ENCODE measurements around the gene MCTP2. TPM values are rescaled to one million over a fixed set of nuclear protein-coding genes. Genes with fewer than 3 reads are reported as not detected.
"Not testable (repeated sequence)": the region's sequence is repeated elsewhere in the genome, so short reads cannot be mapped to it uniquely, and the experiment has no call there.

Gene MCTP2
- total RNA-seq, 1 experiment from 2014 or later, result not detected

DNA sequence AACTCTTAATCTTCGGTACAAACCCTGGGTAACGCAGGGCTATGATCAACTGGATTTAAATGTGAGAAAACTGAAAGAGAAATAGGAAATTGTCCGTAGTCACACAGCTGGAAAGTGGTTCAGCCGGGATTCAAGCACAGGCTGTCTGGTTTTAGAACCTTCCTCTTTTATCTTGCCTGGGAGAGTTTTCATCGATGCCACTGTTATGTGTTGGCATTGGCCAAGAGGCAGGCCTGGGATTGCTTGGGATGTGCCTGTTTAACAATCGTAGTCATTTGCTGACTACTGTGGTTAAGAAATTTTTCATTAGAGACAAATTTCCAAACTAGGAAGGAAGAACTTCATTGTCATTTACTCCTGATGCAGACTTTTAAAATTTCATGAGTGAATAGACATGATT lies 4.3 kb downstream of the MCTP2 start:
- no peak for DNase-seq (ENCODE audit: low spot score)

- DNase-seq (ENCODE audit: low spot score), result no peak
Observed at GRCh38 chr15:94236608-94237007, 5.2 kb downstream of the MCTP2 start.

DNA sequence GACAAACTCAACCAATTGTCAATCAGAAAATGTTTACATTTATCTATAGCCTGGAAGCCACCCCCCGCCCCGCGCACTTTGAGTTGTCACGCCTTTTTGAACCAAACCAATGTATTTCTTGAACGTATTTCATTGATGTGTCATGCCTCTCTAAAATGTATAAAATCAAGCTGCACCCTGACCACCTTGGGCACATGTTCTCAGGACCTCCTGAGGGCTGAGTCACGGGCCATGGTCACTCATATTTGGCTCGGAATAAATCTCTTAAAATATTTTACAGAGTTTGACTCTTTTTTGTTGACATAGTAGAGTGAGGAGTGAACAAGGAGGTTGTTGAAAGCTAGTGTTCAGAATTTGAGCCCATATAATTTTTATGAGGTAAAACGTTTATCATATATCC lies 6.5 kb downstream of the MCTP2 start:
- DNase-seq (ENCODE audit: low spot score), result no peak

GRCh38 chr15:94238539-94239118 lies 7.3 kb downstream of the MCTP2 start:
- DNase-seq (ENCODE audit: low spot score), result no peak

DNA sequence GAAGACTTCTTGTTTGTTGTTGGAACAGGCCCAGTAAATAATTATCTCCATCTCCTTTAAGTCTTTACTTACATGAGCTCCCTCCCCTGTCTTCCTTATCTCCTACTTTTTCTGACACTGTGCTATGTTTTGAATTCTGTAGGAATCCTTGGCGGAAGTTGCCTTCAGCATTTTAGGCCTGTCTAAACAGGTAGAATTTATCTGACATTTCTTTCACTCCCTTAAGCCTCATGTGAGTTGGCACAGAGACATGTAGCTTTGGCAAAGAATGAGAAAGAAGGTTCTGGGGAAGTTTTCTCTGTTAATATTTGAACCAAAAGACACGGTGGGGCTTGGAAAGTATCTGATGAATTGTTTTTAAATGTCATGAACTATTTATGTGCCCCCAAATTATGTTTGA lies 8.1 kb downstream of the MCTP2 start:
- no peak for DNase-seq (ENCODE audit: low spot score)

DNA sequence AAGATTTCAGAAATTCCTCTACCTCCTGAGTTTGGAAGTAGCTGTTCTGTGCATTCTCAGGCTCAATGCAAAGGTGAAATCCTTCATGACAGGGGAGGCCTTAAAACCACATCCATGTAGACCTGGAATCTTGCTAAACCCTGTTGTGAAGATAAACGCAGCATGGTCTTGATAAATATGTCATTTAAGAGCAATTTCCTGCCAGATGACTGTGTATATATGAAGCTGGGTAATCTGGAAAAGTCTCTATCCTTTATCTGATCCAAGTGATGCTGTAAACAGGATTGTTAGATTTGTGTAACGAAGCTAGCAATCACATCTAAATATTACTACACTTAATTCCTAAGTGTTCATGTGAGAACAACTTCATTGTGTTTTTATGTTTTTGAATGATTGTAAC lies 9.1 kb downstream of the MCTP2 start:
- no peak for DNase-seq (ENCODE audit: low spot score)

- DNase-seq (ENCODE audit: low spot score), result no peak
Observed at GRCh38 chr15:94242257-94242656, 10.9 kb downstream of the MCTP2 start.

DNA sequence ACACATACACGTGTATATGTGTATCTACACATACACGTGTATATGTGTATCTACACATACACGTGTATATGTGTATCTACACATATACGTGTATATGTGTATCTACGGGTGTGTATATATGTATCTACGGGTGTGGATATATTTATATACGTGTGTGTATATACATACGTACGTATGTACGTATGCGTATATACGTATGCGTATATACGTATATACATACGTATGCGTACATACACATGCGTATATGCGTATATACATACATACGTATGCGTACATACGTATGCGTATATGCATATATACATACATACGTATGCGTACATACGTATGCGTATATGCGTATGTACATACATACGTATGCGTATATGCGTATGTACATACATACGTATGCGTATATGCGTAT lies 11.6 kb downstream of the MCTP2 start:
- DNase-seq (ENCODE audit: low spot score), result not testable (repeated sequence)

GRCh38 chr15:94243418-94243817 lies 12.1 kb downstream of the MCTP2 start:
- DNase-seq (ENCODE audit: low spot score), result no peak

DNA sequence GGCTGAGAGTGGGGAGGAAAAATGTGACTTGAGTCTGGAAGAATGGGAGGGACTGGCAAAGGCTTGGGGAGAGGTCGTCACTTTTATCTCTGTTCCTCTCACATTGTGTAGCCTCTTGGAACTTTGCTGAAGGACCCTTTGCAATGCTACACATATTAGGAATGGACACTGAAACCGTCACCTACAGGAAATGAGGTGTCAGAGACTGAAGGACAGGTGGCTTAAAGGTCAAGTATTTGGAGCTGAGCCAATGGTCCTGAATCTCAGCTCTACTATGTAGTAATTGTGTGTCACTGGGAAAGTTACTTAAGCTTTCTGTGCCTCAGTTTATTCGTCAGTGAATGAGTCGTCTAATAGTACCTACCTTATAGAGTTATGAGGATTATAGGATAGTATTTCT lies 14.7 kb downstream of the MCTP2 start:
- DNase-seq (ENCODE audit: low spot score), result no peak

- no peak for DNase-seq (ENCODE audit: low spot score)
Observed at GRCh38 chr15:94247789-94248638, 16.7 kb downstream of the MCTP2 start.

- no peak for DNase-seq (ENCODE audit: low spot score)
Observed at GRCh38 chr15:94250801-94251200, 19.4 kb downstream of the MCTP2 start.

GRCh38 chr15:94252223-94252766 lies 20.9 kb downstream of the MCTP2 start:
- no peak for DNase-seq (ENCODE audit: low spot score)

DNA sequence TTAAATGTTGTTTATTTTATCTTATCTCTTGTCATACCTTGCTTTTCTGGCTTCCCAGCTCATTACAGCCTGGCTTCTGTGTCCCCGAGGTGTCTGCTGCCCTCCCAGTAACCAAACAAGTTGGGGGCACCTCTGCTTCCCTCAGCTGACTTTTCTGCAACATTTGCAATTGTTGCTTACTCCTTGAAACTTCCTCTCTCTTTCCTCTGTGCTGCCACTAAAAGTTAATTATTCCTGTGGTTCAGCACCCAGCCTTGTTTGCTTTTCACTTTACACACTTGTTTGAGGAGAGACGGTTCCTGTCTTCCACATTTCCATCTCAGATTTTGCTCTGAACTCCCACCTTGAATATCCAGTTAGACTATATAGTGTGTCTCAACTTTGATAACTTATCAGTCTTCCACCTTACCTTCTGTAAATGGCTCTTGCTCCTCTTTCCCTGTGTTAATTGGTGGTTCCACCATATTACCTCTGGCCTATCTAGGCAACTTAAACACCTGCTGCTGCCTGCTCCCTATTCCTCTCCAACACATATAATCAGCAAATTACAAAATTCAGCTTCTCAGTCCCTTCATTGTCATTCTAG lies 21.6 kb downstream of the MCTP2 start:
- no peak for DNase-seq (ENCODE audit: low spot score)

DNA sequence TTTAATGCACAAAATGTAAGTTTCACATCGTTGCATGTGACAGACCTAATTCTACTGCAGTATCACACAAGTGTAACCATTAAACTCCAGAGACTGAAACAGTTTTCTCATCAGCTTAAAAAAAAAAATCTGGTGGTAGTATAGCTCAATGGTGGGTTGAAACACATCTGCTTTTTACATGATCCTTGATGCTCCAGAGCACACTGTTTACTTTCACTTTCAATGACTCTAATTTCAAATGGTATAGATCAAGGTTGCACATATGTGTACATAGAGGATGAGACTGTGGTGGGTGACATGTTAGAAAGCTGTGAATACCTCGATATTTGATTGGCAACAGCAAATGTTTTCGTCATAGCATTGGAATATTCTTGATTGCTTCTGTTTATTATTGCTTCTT lies 22.4 kb downstream of the MCTP2 start:
- no peak for DNase-seq (ENCODE audit: low spot score)

GRCh38 chr15:94255540-94255939 lies 24.2 kb downstream of the MCTP2 start:
- DNase-seq (ENCODE audit: low spot score), result no peak

DNA sequence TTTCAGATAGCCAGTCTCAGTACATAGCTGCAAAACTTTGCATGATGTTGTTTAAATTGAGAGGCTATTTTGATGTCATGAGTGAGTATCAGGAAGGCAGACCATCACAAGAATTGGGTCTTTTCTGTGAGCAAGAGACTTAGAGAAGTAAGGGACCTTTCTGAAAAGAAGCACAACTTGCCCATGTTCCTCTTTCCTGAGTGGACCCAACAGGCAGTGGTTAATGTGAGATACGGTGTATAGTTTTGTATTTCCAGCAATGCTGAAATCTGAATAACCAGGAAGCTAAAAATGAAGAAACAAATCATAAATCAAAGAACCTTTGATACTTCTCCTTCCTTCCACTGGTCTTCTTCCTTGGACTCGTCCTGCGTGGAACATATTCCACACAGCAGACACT lies 25.1 kb downstream of the MCTP2 start:
- no peak for DNase-seq (ENCODE audit: low spot score)

DNA sequence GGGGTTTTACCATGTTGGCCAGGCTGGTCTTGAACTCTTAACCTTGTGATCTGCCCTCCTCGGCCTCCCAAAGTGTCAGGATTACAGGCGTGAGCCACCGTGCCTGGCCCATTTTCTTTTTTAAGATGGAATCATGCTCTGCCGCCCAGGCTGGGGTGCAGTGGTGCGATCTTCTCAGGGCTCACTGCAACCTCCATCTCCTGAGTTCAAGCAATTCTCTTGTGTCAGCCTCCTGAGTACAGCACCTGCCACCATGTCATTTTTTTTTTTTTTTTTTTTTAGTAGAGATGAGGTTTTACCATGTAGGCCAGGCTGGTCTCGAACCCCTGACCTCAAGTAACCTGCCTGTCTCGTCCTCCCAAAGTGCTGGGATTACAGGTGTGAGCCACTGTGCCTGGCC lies 26.4 kb downstream of the MCTP2 start:
- DNase-seq (ENCODE audit: low spot score), result not testable (repeated sequence)

GRCh38 chr15:94258246-94258645 lies 26.9 kb downstream of the MCTP2 start:
- no peak for DNase-seq (ENCODE audit: low spot score)

GRCh38 chr15:94259121-94259751 lies 27.9 kb downstream of the MCTP2 start:
- DNase-seq (ENCODE audit: low spot score), result no peak

- no peak for DNase-seq (ENCODE audit: low spot score)
Observed at GRCh38 chr15:94259863-94260262, 28.5 kb downstream of the MCTP2 start.

GRCh38 chr15:94262201-94262600 lies 30.8 kb downstream of the MCTP2 start:
- DNase-seq (ENCODE audit: low spot score), result no peak

Measured in A172 (cell line).